Coronary artery (tissue), 2 donors: ENCODE measurements around the gene NPBWR2.
"Not testable (repeated sequence)": the region's sequence is repeated elsewhere in the genome, so short reads cannot be mapped to it uniquely, and the experiment has no call there.

Experiments
- DNase-seq: peaks from one replicate; pipeline ENCODE4 v3.0.0-alpha.2; 2017; ENCODE audit warnings: low spot score
- H3K27ac ChIP-seq, 2 donors: fragments of 200-600 bp; sonication (generic); one replicate each; pipeline ENCODE4 v1.5.1; 2016 to 2019
- H3K4me3 ChIP-seq: fragments of 200-600 bp; sonication (generic); 2 replicates; pipeline ENCODE4 v1.5.1; 2016; ENCODE audit warnings: mild to moderate bottlenecking, moderate library complexity
- TF ChIP-seq, protein P1 (sequence below): fragments of 200-600 bp; sonication (generic); IDR thresholded peaks from one replicate; pipeline ENCODE4 v1.5.1; 2019; ENCODE audit warnings: antibody characterized with exemption

The NPBWR2 gene

DNA sequence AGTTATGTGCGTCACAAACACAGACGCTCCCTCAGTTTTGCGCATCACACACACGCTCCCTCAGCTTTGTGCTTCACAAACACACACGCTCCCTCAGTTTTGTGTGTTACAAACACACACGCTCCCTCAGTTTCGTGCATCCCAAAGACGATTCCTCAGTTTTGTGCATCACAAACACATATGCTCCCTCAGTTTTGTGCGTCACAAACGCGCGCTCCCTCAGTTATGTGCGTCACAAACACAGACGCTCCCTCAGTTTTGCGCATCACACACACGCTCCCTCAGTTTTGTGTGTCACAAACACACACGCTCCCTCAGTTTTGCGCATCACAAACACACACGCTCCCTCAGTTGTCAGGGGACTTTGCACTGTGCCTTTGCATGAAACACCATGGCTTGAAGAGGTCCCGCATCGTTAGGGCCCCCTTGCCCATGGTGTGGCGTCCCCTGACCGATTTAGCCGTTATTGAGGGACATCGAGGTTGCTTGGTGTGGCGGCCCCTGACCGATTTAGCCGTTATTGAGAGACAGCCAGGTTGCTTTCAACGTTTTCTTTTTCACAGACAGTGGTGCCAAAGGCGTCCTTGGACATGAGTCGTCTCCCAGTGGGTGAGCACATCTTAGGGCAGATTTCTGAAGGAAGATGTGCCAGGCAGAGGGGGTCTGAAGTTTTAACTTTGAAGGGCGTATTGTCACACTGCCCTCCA is 28.8 kb upstream of the NPBWR2 start:
- H3K27ac ChIP-seq = no peak overlapping the region
- no peak for DNase-seq
- H3K4me3 ChIP-seq = no peak overlapping the region
- TF ChIP-seq, protein P1, sequence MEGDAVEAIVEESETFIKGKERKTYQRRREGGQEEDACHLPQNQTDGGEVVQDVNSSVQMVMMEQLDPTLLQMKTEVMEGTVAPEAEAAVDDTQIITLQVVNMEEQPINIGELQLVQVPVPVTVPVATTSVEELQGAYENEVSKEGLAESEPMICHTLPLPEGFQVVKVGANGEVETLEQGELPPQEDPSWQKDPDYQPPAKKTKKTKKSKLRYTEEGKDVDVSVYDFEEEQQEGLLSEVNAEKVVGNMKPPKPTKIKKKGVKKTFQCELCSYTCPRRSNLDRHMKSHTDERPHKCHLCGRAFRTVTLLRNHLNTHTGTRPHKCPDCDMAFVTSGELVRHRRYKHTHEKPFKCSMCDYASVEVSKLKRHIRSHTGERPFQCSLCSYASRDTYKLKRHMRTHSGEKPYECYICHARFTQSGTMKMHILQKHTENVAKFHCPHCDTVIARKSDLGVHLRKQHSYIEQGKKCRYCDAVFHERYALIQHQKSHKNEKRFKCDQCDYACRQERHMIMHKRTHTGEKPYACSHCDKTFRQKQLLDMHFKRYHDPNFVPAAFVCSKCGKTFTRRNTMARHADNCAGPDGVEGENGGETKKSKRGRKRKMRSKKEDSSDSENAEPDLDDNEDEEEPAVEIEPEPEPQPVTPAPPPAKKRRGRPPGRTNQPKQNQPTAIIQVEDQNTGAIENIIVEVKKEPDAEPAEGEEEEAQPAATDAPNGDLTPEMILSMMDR = no peak

DNA sequence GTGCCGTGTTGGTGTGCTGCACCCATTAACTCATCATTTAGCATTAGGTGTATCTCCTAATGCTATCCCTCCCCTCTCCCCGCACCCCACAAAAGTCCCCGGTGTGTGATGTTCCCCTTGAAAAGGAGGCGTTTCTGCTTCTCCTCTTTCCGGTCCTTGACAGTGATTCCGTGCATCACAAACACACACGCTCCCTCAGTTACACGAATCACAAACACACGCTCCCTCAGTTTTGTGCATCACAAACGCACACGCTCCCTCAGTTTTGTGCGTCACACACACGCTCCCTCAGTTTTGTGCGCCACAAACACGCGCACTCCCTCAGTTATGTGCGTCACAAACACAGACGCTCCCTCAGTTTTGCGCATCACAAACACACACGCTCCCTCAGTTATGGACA is 27.4 kb upstream of the NPBWR2 start:
- not testable (repeated sequence) for H3K27ac ChIP-seq, DNase-seq, H3K4me3 ChIP-seq

DNA sequence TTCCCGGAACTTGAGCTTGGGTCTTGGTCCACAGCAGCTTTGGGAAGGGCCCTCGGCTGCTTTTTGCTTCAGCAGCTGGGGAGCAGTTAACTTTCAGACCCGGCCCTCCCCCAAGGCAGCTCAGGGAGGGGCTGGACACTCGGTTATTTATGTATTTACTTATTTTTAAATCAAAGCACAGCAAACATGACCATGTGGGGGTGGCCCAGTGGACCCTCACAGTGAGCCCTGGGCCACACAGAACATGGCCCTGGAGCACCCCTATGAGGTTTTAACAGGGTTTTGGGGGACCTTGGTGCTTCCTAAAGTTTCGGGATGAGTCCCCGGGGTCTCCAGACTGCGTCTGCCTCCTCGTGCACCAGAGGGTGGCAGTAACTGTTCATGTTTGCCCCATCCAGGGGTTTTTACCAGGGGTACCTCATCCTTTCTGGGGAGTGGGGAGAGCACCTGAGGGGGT is 26.6 kb upstream of the NPBWR2 start:
- H3K4me3 ChIP-seq = no peak overlapping the region
- no peak for DNase-seq
- no peak overlapping the region for H3K27ac ChIP-seq
- TF ChIP-seq, protein P1 = no peak

DNA sequence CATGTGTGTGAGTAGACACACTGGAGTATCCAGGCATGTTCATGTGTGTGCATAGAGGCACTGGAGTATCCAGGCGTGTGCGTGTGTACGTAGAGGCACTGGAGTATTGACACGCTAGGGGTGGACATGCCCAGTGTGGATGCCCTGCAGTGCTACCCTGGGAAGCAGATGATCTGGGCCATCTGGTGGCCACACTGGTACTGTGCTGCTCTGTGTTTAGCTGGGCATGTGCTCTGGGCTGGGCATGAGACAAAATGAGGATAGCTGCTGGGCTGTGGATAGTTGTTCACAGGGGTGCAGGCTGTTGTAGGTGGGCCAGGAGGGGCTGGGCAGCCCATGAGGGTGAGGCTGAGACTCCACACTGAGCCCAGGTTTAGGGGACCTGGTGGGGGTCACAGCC is 24.0 kb upstream of the NPBWR2 start:
- Histone ChIP-seq H3K4me3 (no peak overlapping the region), H3K27ac (no peak overlapping the region)
- TF ChIP-seq, protein P1 = no peak
- no peak for DNase-seq

DNA sequence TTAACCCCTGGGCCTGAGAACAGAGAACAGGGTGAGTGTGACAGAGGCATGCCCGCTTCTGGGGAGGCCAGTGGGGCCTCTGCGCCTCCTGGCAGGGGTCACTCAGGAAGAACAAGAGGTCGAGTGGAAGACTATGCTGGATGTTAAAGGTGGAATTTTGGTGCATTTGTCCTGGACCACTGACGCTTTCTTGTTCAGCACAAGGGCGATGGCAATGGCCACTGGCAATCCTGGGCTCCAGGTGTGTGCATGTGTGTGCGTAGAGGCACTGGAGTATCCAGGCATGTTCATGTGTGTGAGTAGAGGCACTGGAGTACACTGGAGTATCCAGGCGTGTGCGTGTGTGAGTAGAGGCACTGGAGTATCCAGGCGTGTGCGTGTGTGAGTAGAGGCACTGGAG is 23.5 kb upstream of the NPBWR2 start:
- Histone ChIP-seq H3K4me3 (no peak overlapping the region), H3K27ac (no peak overlapping the region)
- TF ChIP-seq, protein P1 = no peak
- no peak for DNase-seq

DNA sequence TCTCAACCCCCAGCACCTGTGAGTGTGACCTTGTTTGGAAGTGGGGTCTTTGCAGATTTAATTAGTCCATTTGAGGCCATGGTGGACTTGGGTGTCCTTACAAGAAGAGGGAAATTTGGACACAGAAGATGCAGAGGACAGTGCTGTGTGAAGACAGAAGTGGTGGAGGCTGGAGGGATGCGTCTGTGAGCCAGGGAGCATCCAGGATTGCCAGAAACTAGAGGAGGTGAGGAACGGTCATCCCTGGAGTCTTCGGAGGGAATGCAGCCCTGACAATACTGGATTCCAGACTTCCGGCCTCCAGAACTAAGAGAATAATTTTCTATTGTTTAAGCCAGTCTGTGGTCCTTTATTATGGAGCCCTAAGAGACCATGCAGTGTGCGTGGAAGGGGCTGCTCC is 22.9 kb upstream of the NPBWR2 start:
- Histone ChIP-seq H3K4me3 (no peak overlapping the region), H3K27ac (no peak overlapping the region)
- TF ChIP-seq, protein P1 = no peak
- no peak for DNase-seq

DNA sequence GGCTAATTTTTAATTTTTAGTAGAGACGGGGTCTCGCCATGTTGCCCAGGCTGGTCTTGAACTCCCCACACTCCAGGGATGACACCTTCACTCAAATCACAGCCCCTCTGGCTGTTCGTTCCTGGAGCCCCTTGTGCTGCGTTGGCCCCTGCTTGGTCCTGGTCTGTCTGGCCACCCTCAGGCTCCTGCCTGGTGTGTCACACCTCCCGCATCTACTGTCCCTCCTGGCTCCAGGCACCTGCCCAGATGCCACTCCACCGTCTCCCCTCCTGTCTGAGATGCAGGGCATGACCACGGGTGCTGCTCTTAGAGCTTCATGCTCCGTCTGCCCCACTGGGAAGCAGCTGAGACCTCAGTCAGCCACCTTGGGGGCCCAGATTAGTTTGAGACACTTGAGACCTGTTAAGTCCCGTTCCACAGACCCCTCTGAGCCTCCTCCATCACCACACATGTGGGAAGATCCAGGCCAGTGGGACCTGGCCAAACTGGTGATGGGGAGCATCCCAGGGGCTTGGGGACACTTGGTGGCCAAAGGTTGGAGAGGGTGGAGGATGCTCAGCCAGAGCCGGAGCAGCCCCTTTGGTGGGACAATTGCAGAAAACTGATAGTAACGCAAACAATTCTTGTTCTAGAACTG is 21.9 kb upstream of the NPBWR2 start:
- TF ChIP-seq, protein P1 = no peak
- no peak overlapping the region for H3K4me3 ChIP-seq
- H3K27ac ChIP-seq = no peak overlapping the region
- no peak for DNase-seq

DNA sequence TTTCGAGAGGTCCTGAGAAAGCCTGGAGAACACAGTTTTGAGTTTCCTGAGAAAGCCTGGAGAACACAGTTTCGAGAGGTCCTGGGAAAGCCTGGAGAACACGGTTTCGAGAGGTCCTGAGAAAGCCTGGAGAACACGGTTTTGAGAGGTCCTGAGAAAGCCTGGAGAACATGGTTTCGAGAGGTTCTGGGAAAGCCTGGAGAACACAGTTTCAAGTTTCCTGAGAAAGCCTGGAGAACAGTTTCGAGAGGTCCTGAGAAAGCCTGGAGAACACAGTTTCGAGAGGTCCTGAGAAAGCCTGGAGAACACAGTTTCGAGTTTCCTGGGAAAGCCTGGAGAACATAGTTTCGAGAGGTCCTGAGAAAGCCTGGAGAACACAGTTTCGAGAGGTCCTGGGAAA is 16.2 kb upstream of the NPBWR2 start:
- not testable (repeated sequence) for DNase-seq, H3K27ac ChIP-seq, H3K4me3 ChIP-seq

DNA sequence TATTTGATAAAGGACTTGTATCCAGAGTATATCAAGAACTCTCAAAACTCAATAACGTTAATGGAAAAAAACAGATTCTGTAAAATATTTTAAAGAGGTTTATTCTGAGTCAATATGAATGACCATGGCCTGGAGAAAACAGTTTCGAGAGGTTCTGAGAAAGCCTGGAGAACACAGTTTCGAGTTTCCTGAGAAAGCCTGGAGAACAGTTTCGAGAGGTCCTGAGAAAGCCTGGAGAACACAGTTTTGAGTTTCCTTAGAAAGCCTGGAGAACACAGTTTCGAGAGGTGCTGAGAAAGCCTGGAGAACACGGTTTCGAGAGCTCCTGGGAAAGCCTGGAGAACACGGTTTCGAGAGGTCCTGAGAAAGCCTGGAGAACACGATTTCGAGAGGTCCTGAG is 15.6 kb upstream of the NPBWR2 start:
- H3K4me3 ChIP-seq, DNase-seq: not testable (repeated sequence)

More for the DNA sequence above, 15.6 kb upstream of the NPBWR2 start:
- not testable (repeated sequence) for H3K27ac ChIP-seq
